GM18520 (cell line): ENCODE results near the gene SPTSSA.
"Not testable (repeated sequence)": the region's sequence is repeated elsewhere in the genome, so short reads cannot be mapped to it uniquely, and the experiment has no call there.

Experiments used
- ATAC-seq: cut with Tn5 transposase; IDR thresholded peaks from one replicate; pipeline ENCODE4 v1.9.1; 2021; ENCODE audit not compliant: unreplicated experiment

SPTSSA gene

DNA sequence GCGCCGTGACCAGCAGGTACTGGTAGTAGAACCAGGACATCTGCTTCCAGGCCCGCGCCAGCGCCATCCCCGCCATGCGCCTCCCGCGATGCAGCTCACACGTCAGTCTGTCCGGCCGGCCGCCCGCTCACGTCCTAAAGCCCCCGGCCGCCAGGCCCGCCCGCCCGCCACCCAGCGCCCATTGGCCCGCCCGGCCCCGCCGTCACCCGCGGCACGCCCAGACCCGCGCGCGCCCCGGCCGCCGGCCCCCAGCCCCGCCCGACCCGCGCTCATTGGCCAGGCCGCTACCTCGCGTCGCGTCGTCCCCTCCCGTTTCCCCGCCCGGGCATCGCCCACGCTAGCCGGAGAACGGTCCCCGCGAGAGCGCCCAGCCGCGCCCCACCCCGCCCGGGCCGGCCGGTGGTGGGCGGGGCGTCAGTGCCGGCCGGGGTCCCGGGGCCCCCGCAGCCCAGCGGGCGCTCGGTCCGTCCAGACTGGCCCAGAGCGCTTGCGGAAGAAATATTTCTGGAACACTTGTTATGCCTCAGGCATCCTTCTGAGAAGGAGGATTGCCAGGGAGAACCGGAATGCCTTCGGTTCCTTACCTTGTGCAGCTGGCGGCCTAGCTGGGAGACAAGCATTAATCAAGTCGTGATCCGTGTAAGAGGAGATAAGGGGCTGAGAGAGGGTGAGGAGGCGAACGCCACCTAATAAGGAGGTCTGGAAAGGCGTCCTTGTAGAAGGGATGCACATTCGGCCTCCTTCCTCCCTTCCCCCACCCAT is at the start of gene SPTSSA:
TSS of gene SPTSSA (minus strand) at position 109 of the 762 bp plus-strand sequence. CDS start at position 76, 33 bp downstream.
- ATAC-seq = peak; percentile 89

- ATAC-seq = no peak
Observed at GRCh38 chr14:34507884-34508283, 45.8 kb upstream of the SPTSSA start.

- no peak for ATAC-seq
Observed at GRCh38 chr14:34507459-34507858, 45.4 kb upstream of the SPTSSA start.

DNA sequence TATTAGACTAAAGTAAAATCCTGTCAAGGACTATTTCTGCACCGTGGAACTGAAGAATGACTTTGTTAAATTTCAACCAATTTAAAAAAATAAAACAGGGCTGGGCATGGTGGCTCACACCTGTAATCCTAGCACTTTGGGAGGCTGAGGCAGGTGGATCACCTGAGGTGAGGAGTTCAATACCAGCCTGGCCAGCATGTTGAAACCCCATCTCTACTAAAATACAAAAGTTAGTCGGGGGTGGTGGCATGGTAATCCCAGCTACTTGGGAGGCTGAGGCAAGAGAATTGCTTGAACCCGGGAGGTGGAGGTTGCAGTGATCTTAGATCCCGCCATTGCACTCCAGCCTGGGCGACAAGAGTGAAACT is 43.1 kb upstream of the SPTSSA start:
- not testable (repeated sequence) for ATAC-seq

DNA sequence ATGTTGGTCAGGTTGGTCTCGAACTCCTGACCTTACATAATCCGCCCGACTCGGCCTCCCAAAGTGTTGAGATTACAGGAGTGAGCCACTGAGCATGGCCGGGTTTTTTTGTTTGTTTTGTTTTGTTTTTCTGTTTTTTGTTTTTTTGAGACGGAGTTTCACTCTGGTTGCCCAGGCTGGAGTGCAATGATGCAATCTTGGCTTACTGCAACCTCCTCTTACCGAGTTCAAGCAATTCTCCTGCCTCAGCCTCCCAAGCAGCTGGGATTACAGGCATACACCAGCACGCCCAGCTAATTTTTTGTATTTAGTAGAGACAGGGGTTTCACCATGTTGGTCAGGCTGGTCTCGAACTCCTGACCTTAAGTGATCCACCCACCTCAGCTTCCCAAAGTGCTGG is 42.0 kb upstream of the SPTSSA start:
- ATAC-seq = not testable (repeated sequence)

DNA sequence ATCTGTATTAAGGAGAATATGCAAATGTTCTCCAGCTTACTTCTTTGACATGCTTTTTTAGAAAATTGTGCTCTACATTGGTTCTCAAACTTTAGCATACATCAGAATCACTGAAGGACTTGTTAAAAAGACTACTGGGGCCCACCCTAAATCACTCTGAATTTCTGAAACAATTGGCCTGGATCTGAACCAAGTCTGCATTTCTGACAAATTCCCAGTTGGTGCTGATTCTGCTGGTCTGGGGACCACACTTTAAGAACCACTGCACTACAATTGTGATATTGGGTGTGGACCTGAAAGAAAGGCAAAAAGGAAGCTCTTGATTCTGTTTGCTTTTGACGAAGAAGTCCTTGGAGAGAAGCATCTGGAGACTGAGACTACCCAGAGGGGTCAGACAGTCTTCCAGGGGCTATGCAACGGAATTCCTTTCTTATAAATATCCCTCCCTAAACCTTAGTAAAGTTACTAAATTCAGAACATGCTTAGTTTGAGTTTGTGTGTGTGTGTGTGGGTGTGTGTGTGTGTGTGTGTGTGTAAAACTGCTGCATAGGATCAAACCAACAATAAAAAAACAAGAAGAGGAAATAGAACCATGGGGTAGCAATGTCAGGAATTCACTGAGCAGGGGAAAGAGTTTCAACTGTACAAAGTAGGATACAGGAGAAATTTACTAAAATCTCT is 40.6 kb upstream of the SPTSSA start:
- no peak for ATAC-seq

- no peak for ATAC-seq
Observed at GRCh38 chr14:34502001-34502400, 40.0 kb upstream of the SPTSSA start.

- no peak for ATAC-seq
Observed at GRCh38 chr14:34501004-34501580, 39.1 kb upstream of the SPTSSA start.

- no peak for ATAC-seq
Observed at GRCh38 chr14:34498684-34499412, 36.8 kb upstream of the SPTSSA start.

GRCh38 chr14:34496679-34497513 is 34.9 kb upstream of the SPTSSA start:
- no peak for ATAC-seq

- ATAC-seq = no peak
Observed at GRCh38 chr14:34496007-34496678, 34.1 kb upstream of the SPTSSA start.

DNA sequence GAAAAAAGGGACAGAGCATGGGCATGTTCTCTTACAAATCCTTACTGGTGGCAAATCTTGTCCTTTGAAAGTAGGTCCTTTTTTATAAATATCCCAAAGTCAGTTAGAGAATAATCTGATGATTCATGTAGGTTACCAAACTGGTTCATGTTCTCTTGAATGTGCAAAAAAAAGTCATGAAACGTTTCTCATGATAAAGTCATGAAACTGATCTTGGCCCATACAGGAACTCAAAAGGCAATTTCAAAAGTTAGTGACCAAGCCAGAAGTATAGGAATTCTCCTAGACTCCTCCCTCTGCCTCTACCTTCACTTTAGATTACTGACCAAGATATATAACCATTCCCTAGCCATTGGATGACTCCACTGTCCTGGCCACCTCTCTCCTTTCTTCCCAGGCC is 27.3 kb upstream of the SPTSSA start:
- ATAC-seq = no peak

DNA sequence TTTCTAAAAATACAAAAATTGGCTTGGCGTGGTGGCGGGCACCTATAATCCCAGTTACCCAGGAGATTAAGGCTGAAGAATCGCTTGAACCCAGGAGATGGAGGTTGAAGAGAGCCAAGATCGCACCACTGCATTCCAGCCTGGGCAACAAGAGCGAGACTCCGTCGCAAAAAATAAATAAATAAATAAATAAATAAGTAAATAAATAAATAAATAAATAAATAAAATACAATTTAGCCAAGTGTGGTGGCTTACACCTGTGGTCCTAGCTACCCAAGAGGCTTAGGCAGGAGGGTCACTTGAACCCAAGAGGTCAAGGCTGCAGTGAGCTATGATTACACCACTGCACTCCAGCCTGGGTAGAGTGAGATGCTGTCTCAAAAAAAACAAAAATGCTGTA is 26.5 kb upstream of the SPTSSA start:
- no peak for ATAC-seq

- no peak for ATAC-seq
Observed at GRCh38 chr14:34484726-34485125, 22.7 kb upstream of the SPTSSA start.

- ATAC-seq = no peak
Observed at GRCh38 chr14:34482463-34482862, 20.4 kb upstream of the SPTSSA start.

DNA sequence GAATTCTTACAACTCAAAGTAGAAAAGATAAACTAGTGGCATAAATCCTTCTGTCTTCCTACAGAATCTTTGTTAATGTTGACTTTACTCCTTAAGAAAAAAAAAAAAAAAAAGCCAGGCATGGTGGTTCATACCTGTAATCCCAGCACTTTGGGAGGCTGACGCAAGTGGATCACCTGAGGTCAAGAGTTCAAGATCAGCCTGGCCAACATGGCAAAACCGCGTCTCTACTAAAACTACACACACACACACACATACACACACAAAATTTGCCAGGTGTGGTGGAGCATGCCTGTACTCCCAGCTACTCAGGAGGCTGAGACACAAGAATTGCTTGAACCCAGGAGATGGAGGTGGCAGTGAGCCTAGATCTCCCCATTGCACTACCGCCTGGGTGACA is 17.7 kb upstream of the SPTSSA start:
- ATAC-seq = no peak

- ATAC-seq = no peak
Observed at GRCh38 chr14:34478261-34478660, 16.2 kb upstream of the SPTSSA start.

- ATAC-seq = not testable (repeated sequence)
Observed at GRCh38 chr14:34476036-34476435, 14.0 kb upstream of the SPTSSA start.

DNA sequence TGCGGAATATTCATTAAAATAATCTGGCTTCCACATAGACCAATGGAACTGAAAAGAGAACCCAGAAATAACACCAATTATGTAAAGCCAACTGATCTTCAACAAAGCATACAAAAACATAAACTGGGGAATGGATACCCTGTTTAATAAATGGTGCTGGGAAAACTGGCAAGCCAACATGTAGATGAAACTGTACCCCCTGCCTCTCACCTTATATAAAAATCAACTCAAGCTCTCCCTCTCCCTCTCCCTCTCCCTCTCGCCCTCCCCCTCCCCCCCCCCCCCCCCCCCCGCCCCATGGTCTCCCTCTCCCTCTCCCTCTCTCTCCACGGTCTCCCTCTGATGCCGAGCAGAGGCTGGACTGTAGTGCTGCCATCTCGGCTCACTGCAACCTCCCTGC is 13.1 kb upstream of the SPTSSA start:
- no peak for ATAC-seq

GRCh38 chr14:34474187-34474679 is 12.2 kb upstream of the SPTSSA start:
- no peak for ATAC-seq
